Vagina (tissue), 2 donors: ENCODE results near the gene RPS6KA1.

Experiments used
- POLR2A ChIP-seq, 2 donors: fragments of 450-650 bp; IDR thresholded peaks; one replicate each; pipeline ENCODE4 v1.6.1; 2017; ENCODE audit warnings: antibody characterized with exemption in 2 of 2, mild to moderate bottlenecking in 2 of 2, moderate library complexity in 2 of 2
- POLR2AphosphoS5 ChIP-seq, 2 donors: sonication (generic); formaldehyde crosslinking; IDR thresholded peaks; one replicate each; pipeline ENCODE4 v1.9.0; 2017; ENCODE audit warnings: antibody characterized with exemption in 2 of 2, mild to moderate bottlenecking in 2 of 2, low read depth in 1 of 2; ENCODE audit not compliant: insufficient read depth in 1 of 2

DNA sequence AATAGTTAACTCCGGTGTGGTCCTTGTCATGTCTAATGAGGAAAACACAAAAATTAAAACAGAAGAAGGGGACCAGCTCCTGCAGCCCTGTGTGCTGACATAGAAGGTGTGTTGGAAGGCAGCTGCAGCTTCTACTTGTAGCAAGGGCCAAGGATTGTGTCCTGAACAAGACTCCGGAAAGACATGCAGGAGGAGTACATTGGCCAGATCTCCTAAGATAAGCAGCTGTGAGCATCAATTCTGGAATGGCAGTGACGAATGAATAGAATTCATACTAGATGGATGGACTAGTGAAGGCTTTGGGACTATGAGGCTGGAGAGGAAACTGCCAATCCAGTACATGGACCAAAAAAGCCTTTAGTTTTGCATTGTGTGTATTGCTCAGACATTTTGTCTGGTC, 19.3 kb downstream of the RPS6KA1 start:
- TF ChIP-seq POLR2A (IDR thresholded peaks at IDR 0.05): no peak
- TF ChIP-seq POLR2AphosphoS5 (IDR thresholded peaks at IDR 0.05; ENCODE audit: insufficient read depth in 1 of 2, low read depth in 1 of 2): no peak
